HK-2 (cell line): ENCODE data around the gene NRXN3.

Source experiments
- DNase-seq: peaks from one replicate; pipeline ENCODE4 v3.0.0-alpha.2; 2018; ENCODE audit not compliant: unreplicated experiment

Gene NRXN3

GRCh38 chr14:79475887-79476532, 1305.8 kb downstream of the NRXN3 start:
- DNase-seq: no peak

GRCh38 chr14:79476552-79476951, 1306.4 kb downstream of the NRXN3 start:
- no peak for DNase-seq

- no peak for DNase-seq
These were observed 1310.0 kb downstream of the NRXN3 start for GRCh38 chr14:79480212-79480611.

- no peak for DNase-seq
These were observed 1312.7 kb downstream of the NRXN3 start for GRCh38 chr14:79482825-79483224.

DNA sequence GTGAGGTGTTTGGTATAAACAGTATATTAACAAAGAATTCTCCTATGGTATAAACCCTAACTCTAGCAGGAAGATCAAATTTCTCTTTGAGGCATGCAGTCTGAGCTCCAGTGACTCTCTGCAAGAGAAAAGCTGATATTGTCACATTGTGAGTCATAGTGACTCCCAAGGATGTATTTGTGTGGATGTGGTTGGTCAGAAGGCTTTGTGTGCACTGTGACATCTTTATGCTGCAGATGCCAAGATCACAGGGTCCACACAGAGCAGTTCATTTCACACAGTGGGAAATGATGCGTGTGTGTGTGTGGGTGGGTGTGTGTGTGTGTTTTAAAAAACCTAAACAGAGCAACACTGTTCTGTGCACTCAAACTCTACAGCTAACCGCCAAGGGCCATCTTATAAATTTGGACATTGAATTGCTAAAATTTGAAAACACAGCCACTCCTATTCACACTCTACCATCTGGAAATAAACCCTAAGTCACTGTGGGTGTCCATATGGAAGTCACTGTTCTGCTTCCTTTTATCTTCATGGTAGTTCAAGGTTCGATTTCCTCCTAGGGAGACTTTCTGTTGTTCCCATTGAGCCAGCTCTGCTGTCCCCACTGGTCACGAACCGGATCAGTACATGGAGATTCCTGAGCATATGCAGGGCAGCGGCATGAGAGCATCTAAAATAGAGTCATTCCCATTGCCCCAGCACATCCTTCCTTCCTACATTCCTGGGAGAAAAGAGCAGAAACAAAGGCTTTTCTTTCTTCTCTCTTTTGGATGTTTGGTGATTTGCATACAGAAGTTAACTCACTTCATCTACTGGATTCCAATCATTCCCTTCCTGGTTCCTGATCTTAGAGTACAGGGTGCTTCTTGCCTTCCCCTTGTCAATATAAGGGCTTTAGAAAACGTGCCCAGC, 1313.6 kb downstream of the NRXN3 start:
- no peak for DNase-seq

GRCh38 chr14:79487632-79488031, 1317.5 kb downstream of the NRXN3 start:
- no peak for DNase-seq

GRCh38 chr14:79491161-79491560, 1321.0 kb downstream of the NRXN3 start:
- no peak for DNase-seq

DNA sequence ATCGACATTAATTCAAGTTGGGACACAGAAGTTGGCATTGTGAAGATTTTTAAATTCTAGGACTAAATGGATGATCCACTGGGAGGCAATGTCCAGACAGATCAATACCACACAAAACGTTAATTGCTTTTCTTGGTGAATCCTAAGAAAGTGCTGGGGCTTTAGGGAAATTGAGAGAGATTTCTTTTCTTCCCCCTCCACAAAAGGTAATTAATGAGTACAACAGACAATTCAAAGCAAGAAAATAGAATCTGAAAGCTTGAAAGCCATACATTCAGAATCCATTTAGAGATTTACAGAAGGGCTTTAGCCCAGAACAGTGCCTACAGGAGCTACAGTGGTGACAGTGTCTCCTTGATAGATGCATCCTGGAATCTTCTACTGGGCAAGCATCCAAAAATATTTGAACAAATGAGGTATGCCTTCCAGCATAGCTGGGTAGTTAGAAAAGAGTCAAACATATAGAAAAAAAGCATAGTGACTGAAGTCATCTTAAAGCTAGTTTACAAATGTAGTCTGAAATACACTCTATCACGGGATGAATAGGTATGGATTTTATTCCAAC, 1323.0 kb downstream of the NRXN3 start:
- DNase-seq: no peak

DNA sequence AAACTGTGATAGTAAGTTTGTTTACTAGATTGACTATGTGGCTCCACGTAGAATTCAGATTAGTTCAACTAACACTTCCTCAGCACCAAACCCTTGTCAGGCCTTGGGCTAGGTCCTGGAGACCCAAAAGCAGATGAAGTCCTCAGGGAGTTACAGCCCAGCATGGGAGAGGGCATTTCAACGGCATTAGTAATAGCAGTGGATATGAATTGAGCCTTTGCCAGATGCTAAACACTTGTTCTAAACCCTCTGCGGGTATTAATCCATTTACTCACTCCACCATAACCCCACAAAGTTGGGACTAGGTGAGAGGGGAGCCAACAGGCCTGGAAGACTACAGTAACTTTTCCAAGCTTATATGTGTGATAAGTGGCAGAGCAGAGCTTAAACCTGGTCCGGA, 1326.5 kb downstream of the NRXN3 start:
- no peak for DNase-seq

GRCh38 chr14:79500489-79500888, 1330.3 kb downstream of the NRXN3 start:
- no peak for DNase-seq

DNA sequence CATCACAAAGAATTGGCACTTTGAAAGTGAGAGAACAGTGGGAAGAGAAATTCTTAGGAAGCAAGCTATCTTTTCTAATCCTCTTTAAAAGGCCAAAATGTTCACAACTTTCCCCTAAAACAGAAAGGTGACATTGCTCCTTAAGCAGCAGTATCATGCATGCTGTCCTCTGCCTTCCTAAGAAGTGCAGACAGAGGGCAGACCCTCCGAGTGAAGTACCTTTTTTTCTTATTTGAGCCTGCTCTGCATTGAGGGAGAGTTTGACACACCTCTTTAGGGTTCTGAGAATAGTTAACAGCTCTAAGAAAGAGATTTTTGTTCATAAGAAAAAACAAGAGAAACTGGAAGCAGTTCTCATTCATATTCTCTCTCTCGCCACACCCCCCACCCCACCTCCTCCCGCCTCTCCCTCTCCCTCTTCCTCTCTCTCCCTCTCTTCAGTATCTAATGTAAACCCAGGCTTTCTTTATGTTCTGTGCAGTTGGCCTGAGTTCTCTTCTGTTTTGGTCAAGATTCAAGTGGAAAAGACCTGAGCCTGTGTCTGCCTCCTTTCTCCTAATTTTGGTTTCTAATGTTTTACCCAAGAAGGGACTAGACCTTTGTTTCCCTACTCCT, 1332.1 kb downstream of the NRXN3 start:
- DNase-seq: no peak

DNA sequence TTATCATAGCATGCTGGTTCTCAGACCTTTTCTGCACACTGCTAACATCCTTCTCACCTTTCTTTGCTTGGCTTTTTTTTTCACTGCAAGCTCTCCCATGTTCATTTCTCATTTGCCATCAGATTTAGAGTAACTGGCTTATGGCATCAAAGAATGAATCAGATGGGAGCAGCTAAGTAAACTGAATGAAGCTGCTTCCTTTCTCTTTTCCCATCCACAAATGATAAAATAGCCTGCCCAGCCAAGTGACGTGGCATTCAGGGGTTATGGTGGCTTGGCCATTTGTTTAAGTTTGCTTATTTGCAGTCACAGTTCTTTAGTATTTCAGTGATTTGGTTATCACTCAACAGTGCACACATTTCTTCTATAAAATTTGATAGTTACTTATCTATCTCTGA, 1332.6 kb downstream of the NRXN3 start:
- no peak for DNase-seq

DNA sequence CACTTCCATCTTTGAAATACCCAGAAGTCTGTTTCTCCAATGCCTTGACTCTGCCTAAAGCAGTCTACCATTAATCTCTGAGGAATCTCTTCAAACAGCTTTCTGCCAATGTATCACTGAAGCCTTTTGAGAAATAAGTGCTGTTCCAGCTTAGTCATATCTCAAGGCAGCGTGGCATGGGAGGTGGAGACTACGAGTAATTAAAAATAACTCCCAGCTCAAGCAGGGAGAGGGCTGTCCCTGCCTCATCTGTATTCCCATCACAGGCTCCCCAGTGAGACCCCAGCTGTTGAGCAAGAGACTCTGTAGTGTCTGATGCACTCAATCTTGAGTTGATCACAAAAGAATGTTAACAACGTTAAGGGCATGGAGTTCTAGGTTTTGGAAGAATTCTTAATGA, 1340.5 kb downstream of the NRXN3 start:
- DNase-seq: peak; percentile 10

DNA sequence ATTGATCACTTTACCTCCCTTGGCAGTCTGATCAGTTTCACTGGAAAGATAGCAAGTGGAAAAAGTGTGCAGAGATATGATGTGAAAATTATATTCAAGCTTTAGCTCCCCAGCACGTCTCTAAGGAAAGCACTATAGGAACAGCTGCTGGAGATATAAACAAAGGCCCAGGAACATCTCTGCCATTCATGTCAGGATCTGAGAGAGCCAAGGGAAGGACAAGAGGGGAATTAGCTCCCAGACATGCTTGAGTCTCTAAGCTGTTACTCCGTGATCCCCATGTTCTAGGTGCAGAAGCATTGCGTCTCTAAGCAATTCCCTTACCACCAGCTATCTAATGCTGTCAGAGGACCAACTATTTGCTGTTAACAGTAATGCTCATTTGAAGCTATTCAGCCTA, 1341.0 kb downstream of the NRXN3 start:
- no peak for DNase-seq

DNA sequence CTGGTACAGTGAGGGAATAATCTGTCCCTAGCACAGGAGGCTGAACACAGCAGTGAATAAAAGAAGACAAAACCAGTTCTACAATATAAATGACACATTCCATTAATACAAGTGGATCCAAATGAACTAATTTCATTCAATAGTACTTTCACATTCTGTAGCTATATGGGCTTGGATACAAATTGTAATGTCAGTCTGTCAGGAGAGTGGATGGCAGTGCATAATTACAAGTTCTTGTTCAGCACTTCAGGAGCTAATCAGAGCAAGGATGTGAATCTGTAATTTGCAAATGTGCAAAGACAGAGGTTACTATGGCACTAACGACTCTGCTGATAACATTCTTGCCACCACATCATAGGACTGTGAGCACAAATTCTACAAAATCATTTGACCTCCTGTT, 1343.3 kb downstream of the NRXN3 start:
- no peak for DNase-seq

- peak; percentile 39 for DNase-seq
These were observed 1344.5 kb downstream of the NRXN3 start for GRCh38 chr14:79514700-79515099.

GRCh38 chr14:79515158-79515557, 1345.0 kb downstream of the NRXN3 start:
- DNase-seq: peak; percentile 28

DNA sequence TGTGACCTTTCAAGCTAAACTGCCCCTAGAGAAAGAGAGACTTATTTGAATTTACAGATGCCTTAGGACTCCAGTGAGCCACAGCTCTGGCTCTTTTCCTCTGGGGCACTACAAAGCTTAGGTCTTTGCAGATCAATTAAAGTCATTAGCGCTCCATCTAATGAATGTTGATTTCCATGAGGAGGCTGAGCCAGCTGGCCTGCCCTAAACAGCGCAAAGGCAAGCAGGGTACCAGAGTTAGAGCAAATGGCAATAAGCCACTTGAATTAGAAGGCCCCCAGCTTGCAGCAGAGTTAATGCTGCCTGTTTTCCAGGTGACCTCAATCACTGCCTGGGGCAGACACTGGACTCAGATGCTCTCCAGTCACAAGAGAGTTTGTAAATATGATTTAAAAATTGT, 1345.8 kb downstream of the NRXN3 start:
- DNase-seq: no peak

GRCh38 chr14:79525416-79525815, 1355.2 kb downstream of the NRXN3 start:
- DNase-seq: no peak

DNA sequence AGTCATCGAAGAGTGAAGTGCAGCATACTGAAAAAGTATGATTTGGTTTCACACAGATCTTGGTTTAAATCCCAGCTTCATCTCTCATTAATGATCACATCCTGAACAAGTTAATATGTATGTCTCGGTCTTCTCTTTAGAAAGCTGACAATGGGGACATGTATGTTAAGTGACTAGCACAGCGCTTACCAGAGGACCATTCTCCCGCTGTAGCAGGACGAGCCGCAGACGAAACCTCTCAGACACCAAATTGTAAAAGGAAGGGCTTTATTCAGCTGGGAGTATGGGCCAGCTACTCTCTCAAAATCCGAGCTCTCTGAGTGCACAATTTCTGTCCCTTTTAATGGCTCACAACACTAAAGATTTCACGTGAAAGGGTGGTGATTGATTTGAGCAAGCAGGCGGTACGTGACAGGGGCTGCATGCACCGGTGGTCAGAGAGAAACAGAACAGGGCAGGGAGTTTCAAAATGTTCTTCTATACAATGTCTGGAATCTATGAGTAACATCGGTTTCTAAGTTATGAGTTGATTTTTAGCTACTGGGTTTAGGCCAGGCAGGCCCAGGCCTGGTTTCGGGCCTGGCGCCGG, 1358.7 kb downstream of the NRXN3 start:
- no peak for DNase-seq

GRCh38 chr14:79530555-79530954, 1360.4 kb downstream of the NRXN3 start:
- DNase-seq: no peak

- no peak for DNase-seq
These were observed 1364.7 kb downstream of the NRXN3 start for GRCh38 chr14:79534703-79535353.
